Stimulated activated naive B cell treated with anti-CD40 and anti-IgM and Interleukin-4, amounts not matched to agents 10 μg/mL and 1 μg/mL and 100 μg/mL, for 72 hours (primary cell): ENCODE results near the gene CIB1.

ENCODE experiments used
- ATAC-seq, 2 donors: fragments of 150-1000 bp; cut with Tn5 transposase; replicated peaks; 2 replicates each; pipeline ENCODE4 v1.10.0; 2021; ENCODE audit warnings: moderate library complexity in 1 of 2
- DNase-seq: peaks from one replicate; pipeline ENCODE4 v3.0.0; 2021
- H3K27ac Mint-ChIP-seq: one replicate; pipeline ENCODE4 v1.8.0; 2022; ENCODE audit warnings: mild to moderate bottlenecking, mixed read lengths
- H3K27me3 Mint-ChIP-seq, 2 donors: one replicate each; pipeline ENCODE4 v1.8.0; 2022; ENCODE audit warnings: mixed read lengths in 2 of 2
- H3K36me3 Mint-ChIP-seq, 2 donors: one replicate each; pipeline ENCODE4 v1.8.0; 2022; ENCODE audit warnings: mixed read lengths in 2 of 2, mild to moderate bottlenecking in 1 of 2
- H3K4me1 Mint-ChIP-seq, 2 donors: one replicate each; pipeline ENCODE4 v1.8.0; 2022; ENCODE audit warnings: mixed read lengths in 2 of 2, mild to moderate bottlenecking in 1 of 2
- H3K4me3 Mint-ChIP-seq, 2 donors: one replicate each; pipeline ENCODE4 v1.8.0; 2022; ENCODE audit warnings: mild to moderate bottlenecking in 2 of 2, mixed read lengths in 2 of 2, moderate library complexity in 1 of 2
- H3K9me3 Mint-ChIP-seq, 2 donors: one replicate each; pipeline ENCODE4 v1.8.0; 2022; ENCODE audit warnings: mixed read lengths in 2 of 2, mild to moderate bottlenecking in 1 of 2

The CIB1 gene

DNA sequence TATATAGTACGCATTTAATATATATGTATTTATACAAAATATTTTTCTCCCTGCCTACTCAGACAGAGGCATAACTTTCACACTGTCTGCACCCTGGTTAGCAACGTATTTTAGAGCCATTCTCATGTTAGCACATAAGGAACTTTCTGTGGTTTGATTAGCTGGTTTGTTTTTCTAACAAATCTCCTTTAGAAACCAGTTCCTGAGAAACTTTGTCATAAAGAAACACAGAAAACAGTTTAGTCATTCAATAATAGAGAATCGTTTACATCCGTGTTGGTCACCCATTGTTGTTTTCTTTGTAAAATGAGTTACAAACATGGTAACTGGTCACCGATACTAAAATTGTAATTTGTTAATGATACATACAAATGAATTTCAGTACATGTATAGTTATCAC lies 25.8 kb upstream of the CIB1 start:
- Mint-ChIP-seq H3K27me3 (no peaks in the 10 kb centered on the region), H3K4me1 (peaks cover 8 to 10% of the 10 kb centered on the region in 2 donors), H3K9me3 (no peaks in the 10 kb centered on the region), H3K4me3 (no peak overlapping the region), H3K36me3 (peaks cover 1 to 12% of the 10 kb centered on the region in 2 donors), H3K27ac (no peak overlapping the region)
- ATAC-seq (no peak), DNase-seq (no peak)

- Mint-ChIP-seq H3K36me3 (peaks cover 1 to 11% of the 10 kb centered on the region in 2 donors), H3K9me3 (no peaks in the 10 kb centered on the region), H3K4me1 (no peaks in the 10 kb centered on the region), H3K27ac (no peak overlapping the region), H3K4me3 (no peak overlapping the region), H3K27me3 (no peaks in the 10 kb centered on the region)
- no peak for DNase-seq
- ATAC-seq = no peak
These were observed 24.0 kb upstream of the CIB1 start for GRCh38 chr15:90257776-90258175.

DNA sequence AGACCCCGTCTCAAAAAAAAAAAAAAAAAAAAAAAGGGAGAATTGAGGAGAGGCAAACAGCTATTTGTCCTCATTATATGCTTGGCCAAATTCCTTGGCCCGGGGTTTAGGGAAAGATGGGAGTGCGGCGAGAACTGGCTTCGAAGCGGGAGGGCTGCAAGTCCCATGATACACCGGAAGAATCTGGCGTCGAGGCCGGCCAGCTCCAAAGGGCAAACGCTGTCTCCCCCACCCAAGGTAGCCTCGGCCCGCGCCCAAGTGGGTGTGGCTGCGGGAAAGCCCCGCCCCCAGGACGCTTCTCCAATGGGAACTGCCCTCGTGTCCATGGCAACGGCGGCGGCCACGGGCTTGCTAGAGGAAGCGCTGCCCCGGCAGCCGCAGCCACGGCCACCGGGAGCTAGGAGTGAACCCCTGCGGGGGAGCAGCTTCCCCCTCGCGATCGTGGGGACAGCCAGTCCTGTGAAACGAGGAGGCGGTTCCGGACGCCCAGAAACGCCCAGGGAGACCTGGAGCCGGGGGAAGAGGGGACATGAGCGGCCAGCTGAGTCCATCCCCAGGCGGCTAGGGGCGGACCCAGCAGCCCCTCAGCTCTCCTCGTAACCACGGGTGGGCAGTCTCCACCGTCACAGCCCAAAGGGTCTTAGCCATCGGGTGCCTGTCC lies 15.6 kb upstream of the CIB1 start, which contains the start of gene TTLL13:
Gene TTLL13, plus strand, starts transcription at position 354 of the 661 bp plus-strand sequence. CDS start 1,075 bp downstream, outside the sequence.
- no peaks in the 10 kb centered on the region for H3K27me3 Mint-ChIP-seq
- peak; percentile 58 for DNase-seq
- H3K36me3 Mint-ChIP-seq = no peaks in the 10 kb centered on the region
- H3K9me3 Mint-ChIP-seq = no peaks in the 10 kb centered on the region
- peaks cover 5 to 20% of the 10 kb centered on the region in 2 donors for H3K4me1 Mint-ChIP-seq
- peak; percentile 89 to 90 for ATAC-seq
- peak within 1 kb of the TSS; percentile 83 to 85 for H3K4me3 Mint-ChIP-seq
- peak within 1 kb of the TSS; percentile 33 for H3K27ac Mint-ChIP-seq

DNA sequence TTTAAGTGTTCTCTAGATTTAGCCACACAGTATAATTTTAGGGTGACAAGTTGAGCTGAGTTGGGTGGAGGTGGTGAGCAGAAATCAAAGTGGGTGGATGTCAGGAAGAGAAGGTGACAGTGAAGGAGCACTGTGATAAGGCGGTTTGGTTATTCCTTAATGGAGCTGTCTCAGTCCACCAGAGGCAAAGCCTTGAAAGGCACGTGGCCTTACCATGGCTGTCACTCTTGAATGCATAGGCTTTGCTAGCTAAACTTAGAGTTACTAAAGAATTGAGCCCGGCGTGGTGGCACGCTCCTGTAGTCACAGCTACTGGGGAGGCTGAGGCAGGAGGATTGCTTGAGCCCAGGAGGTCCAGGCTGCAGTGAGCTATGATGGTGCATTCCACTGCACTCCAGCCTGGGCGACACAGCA lies 15.1 kb upstream of the CIB1 start:
- DNase-seq = no peak
- peak overlapping the region; percentile 33 for H3K27ac Mint-ChIP-seq
- H3K36me3 Mint-ChIP-seq = peaks cover 0 to 3% of the 10 kb centered on the region in 2 donors
- H3K27me3 Mint-ChIP-seq = no peaks in the 10 kb centered on the region
- peak overlapping the region; percentile 83 to 85 for H3K4me3 Mint-ChIP-seq
- H3K9me3 Mint-ChIP-seq = no peaks in the 10 kb centered on the region
- ATAC-seq = peak in 1 of 2 donors; percentile 24
- peaks cover 5 to 20% of the 10 kb centered on the region in 2 donors for H3K4me1 Mint-ChIP-seq

- peaks cover 13 to 15% of the 10 kb centered on the region in 2 donors for H3K36me3 Mint-ChIP-seq
- H3K27me3 Mint-ChIP-seq = no peaks in the 10 kb centered on the region
- no peak for ATAC-seq
- H3K9me3 Mint-ChIP-seq = no peaks in the 10 kb centered on the region
- peaks cover 5 to 7% of the 10 kb centered on the region in 2 donors for H3K4me1 Mint-ChIP-seq
- no peak overlapping the region for H3K4me3 Mint-ChIP-seq
- DNase-seq = no peak
- H3K27ac Mint-ChIP-seq = no peak overlapping the region
These were observed 10.3 kb upstream of the CIB1 start for GRCh38 chr15:90243943-90244639.

DNA sequence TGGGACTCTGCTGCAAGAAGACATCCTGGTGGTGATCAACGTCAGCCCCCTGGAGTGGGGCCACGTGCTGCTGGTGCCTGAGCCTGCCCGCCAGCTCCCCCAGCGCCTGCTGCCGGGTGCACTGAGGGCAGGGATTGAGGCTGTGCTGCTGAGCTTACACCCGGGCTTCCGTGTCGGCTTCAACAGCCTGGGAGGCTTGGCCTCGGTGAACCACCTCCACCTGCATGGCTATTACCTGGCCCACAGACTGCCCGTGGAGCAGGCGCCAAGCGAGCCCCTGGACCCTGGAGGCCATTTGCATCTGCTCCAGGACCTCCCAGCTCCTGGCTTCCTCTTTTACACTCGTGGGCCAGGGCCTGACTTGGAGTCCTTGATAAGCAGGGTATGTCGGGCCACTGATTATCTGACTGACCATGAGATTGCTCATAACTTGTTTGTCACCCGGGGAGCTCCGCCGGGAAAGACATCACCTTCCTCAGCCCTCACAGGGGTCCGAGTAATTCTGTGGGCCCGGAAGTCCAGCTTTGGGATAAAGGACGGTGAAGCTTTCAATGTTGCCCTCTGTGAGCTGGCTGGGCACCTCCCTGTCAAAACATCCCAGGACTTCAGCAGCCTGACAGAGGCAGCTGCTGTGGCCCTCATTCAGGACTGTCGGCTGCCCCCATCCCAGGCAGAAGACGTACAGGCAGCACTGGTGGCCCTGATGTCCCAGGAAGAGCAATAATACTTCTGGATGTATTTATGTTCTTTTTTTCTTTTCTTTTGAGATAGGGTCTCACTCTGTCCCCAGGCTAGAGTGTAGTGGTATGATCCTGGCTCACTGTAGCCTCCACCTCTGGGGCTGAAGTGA lies 7.8 kb upstream of the CIB1 start:
- Mint-ChIP-seq H3K4me1 (peaks cover 5 to 6% of the 10 kb centered on the region in 2 donors), H3K4me3 (no peak overlapping the region), H3K36me3 (peaks cover 24% of the 10 kb centered on the region in 2 donors), H3K27me3 (no peaks in the 10 kb centered on the region), H3K9me3 (no peaks in the 10 kb centered on the region), H3K27ac (peak overlapping the region; percentile 51)
- no peak for ATAC-seq
- DNase-seq = no peak

- Mint-ChIP-seq H3K4me1 (peaks cover 5 to 6% of the 10 kb centered on the region in 2 donors), H3K27me3 (no peaks in the 10 kb centered on the region), H3K36me3 (peaks cover 24 to 28% of the 10 kb centered on the region in 2 donors), H3K4me3 (no peak overlapping the region), H3K9me3 (no peaks in the 10 kb centered on the region), H3K27ac (peak overlapping the region; percentile 51)
- ATAC-seq = no peak
- no peak for DNase-seq
These were observed 7.1 kb upstream of the CIB1 start for GRCh38 chr15:90240856-90241255.

DNA sequence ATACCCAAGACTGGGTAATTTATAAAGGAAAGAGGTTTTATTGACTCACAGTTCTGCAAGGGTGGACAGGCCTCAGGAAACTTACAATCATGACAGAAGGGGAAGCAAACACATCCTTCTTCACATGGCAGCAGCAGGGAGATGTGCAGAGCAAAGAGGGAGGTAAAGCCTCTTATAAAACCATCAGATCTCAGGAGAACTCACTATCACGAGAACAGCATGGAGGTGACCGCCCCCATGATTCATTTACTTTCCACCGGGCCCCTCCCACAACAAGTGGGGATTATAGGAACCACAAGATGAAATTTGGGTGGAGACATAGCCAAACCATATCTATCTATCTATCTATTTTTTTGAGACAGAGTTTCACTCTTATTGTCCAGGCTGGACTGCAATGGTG lies 5.6 kb upstream of the CIB1 start:
- ATAC-seq (no peak), DNase-seq (no peak)
- H3K9me3 Mint-ChIP-seq = no peaks in the 10 kb centered on the region
- no peak overlapping the region for H3K4me3 Mint-ChIP-seq
- H3K27me3 Mint-ChIP-seq = no peaks in the 10 kb centered on the region
- peaks cover 24 to 30% of the 10 kb centered on the region in 2 donors for H3K36me3 Mint-ChIP-seq
- H3K4me1 Mint-ChIP-seq = peaks cover 12 to 14% of the 10 kb centered on the region in 2 donors
- H3K27ac Mint-ChIP-seq = no peak overlapping the region

DNA sequence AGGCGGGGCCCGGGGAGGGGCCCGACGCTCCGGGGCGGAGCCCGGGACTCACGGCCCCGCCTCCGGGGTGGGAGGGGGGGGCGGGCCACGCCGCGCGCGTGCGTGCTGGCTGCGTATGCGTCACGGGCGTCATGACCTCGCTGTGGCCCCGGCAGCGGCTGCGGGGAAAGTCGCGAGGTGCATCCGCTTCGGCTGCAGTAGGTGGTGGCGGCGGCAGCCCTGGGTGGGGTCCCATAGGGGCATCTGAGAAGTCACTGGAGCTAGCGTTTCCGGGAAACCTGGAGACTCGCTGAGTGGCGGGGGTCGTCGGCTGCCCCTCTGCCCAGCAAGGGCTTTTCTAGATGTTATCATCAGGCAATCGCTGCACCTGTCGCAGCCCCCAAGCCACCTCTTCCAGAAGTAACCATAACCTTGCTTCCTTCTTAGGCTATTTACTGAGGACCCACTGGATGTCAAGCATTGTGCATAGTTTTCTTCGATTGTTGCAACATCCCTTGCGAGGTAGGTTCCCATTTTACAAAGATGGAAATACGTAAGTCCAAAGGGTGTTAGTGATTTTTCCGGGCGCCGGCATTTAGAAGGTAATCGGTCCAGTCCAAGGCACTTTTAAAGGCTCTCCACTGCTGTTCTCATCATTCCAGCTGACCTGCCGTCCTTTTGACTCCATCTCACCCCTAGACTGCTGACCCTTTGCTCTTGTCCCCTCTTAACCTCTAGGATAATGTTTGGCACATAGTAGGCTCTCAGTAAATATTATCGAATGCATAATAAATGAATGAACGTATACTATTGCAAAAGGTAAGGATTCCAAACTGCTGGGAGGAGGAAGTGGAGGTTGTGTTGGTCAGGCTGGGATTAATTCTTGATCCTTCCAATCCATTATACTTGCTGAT lies 601 bp upstream of the CIB1 start, which contains the start of gene GDPGP1:
Gene GDPGP1, plus strand, starts transcription at position 114 of the 893 bp plus-strand sequence. CDS start 6,700 bp downstream, outside the sequence.
- Mint-ChIP-seq H3K4me3 (peak within 1 kb of the TSS; percentile 84 to 90), H3K9me3 (no peaks in the 10 kb centered on the region), H3K27me3 (no peaks in the 10 kb centered on the region), H3K36me3 (peaks cover 32 to 39% of the 10 kb centered on the region in 2 donors), H3K4me1 (peaks cover 36 to 49% of the 10 kb centered on the region in 2 donors), H3K27ac (peak within 1 kb of the TSS; percentile 91)
- peak; percentile 0 to 72 for ATAC-seq
- DNase-seq = no peak

GRCh38 chr15:90232941-90233386 lies 777 bp downstream of the CIB1 start:
- no peaks in the 10 kb centered on the region for H3K27me3 Mint-ChIP-seq
- H3K27ac Mint-ChIP-seq = peak overlapping the region; percentile 91
- no peaks in the 10 kb centered on the region for H3K9me3 Mint-ChIP-seq
- DNase-seq (no peak), ATAC-seq (no peak)
- peaks cover 31 to 40% of the 10 kb centered on the region in 2 donors for H3K36me3 Mint-ChIP-seq
- peaks cover 36 to 44% of the 10 kb centered on the region in 2 donors for H3K4me1 Mint-ChIP-seq
- peak overlapping the region; percentile 84 to 90 for H3K4me3 Mint-ChIP-seq

DNA sequence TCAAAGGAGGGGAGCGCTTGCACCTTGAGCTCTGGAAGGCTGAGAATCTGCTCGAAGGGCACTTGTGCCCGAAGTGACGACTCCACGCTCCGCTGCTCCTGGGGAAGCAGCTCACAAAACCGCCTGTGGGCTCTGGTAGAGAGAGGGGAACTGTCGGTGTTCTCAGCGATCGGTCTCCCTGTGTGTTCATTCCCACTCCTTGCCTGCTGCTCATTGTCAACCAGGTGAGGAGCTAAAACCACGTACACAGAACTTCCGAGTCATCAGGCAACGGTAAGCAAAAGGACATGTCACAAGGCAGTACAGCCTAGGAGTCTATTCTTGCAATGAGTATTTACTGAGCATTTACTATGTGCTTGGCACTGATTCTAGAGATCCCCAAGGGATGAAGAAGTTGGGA lies 1.5 kb downstream of the CIB1 start:
- Mint-ChIP-seq H3K4me1 (peaks cover 36 to 44% of the 10 kb centered on the region in 2 donors), H3K36me3 (peaks cover 28 to 47% of the 10 kb centered on the region in 2 donors)
- ATAC-seq = no peak

GRCh38 chr15:90231028-90232017 lies 2.4 kb downstream of the CIB1 start:
- H3K36me3 Mint-ChIP-seq = peaks cover 30 to 49% of the 10 kb centered on the region in 2 donors
- peak overlapping the region; percentile 93 for H3K27ac Mint-ChIP-seq
- peaks cover 36 to 44% of the 10 kb centered on the region in 2 donors for H3K4me1 Mint-ChIP-seq
- H3K9me3 Mint-ChIP-seq = no peaks in the 10 kb centered on the region
- DNase-seq (peak; percentile 37), ATAC-seq (peak; percentile 29 to 33)
- no peaks in the 10 kb centered on the region for H3K27me3 Mint-ChIP-seq
- H3K4me3 Mint-ChIP-seq = peak overlapping the region; percentile 72 to 84

More for the DNA sequence above, 1.5 kb downstream of the CIB1 start:
- H3K4me3 Mint-ChIP-seq = peak overlapping the region; percentile 84 to 90
- H3K27ac Mint-ChIP-seq = peak overlapping the region; percentile 91
- no peaks in the 10 kb centered on the region for H3K9me3 Mint-ChIP-seq
- H3K27me3 Mint-ChIP-seq = no peaks in the 10 kb centered on the region
- DNase-seq = no peak
